ENCODE data around the gene PTK7. TPM values are rescaled to one million over a fixed set of nuclear protein-coding genes. Genes with fewer than 3 reads are reported as not detected.
A peak's percentile ranks its signal among the peaks of the same experiment; 100 is the strongest.
"Not testable (repeated sequence)": the region's sequence is repeated elsewhere in the genome, so short reads cannot be mapped to it uniquely, and the experiment has no call there.

The PTK7 gene
- total and polyA plus RNA-seq, 5 donors from 2014 or later = 0.25 to 2.3 TPM; not detected in 3

DNA sequence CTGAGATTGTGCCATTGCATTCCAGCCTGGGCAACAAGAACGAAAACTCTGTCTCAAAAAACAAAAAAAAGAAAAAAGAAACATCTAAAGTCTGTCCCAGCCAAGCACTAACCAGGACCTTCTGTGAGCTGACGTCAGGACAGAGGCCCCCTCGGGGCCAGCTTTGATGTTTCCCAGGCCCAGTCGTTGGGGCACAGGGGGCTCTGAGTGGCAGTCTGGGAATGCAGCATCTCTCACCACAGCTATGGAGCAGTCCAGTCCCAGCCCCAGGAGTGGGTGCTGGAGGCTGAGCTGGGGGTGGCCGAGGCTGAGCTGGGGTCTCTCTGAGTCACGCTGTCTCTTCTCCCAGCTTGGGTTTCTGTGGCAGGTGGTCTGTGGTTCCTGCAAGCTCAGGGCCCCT, 49.0 kb downstream of the PTK7 start:
- Histone ChIP-seq H3K27me3 (ENCODE audit: control insufficient read depth, insufficient read depth, low read length) (no peaks in the 10 kb centered on the region), H3K27ac (ENCODE audit: insufficient read depth, low read length, poor library complexity, severe bottlenecking) (no peak overlapping the region), H3K4me3 (ENCODE audit: low read depth, low read length) (no peak overlapping the region), H3K4me1 (ENCODE audit: control insufficient read depth, insufficient read depth, low read length, poor library complexity, severe bottlenecking) (no peaks in the 10 kb centered on the region), H3K9me3 (ENCODE audit: control insufficient read depth in 2 of 2, low read length in 2 of 2) (no peaks in the 10 kb centered on the region), H3K36me3 (ENCODE audit: control insufficient read depth, insufficient read depth, low read length) (no peaks in the 10 kb centered on the region)
- ATAC-seq (ENCODE audit: low read depth in 2 of 2) (no peak), DNase-seq (no peak)
- H3K27ac Mint-ChIP-seq = no peak overlapping the region
- H3K4me3 Mint-ChIP-seq = no peak overlapping the region
- no peaks in the 10 kb centered on the region for H3K9me3 Mint-ChIP-seq
- H3K27me3 Mint-ChIP-seq = no peaks in the 10 kb centered on the region
- no peaks in the 10 kb centered on the region for H3K4me1 Mint-ChIP-seq
- H3K36me3 Mint-ChIP-seq = no peaks in the 10 kb centered on the region

DNA sequence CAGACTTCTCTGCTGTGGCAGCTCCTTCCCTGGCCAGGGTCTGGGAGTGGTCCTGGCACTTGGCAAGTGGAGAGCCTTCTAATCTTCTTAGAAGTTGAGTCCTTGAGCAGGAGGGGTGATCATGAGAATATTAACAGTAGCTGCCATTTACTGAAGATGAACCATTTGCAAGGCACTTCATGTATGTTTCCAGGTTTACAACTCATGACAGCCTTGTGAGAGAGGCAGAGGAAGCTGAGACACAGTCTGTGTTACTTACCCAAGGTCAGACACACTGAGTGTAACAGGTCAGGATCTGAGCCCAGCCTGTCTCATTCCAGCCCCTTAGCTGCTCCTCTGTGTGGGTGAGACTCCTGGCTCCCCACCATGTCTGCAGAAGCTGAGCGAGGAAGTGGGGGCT, 49.4 kb downstream of the PTK7 start:
- Histone ChIP-seq H3K4me1 (ENCODE audit: control insufficient read depth, insufficient read depth, low read length, poor library complexity, severe bottlenecking) (no peaks in the 10 kb centered on the region), H3K9me3 (ENCODE audit: control insufficient read depth in 2 of 2, low read length in 2 of 2) (no peaks in the 10 kb centered on the region), H3K4me3 (ENCODE audit: low read depth, low read length) (no peak overlapping the region), H3K27ac (ENCODE audit: insufficient read depth, low read length, poor library complexity, severe bottlenecking) (no peak overlapping the region), H3K36me3 (ENCODE audit: control insufficient read depth, insufficient read depth, low read length) (no peaks in the 10 kb centered on the region), H3K27me3 (ENCODE audit: control insufficient read depth, insufficient read depth, low read length) (no peaks in the 10 kb centered on the region)
- H3K4me1 Mint-ChIP-seq = no peaks in the 10 kb centered on the region
- DNase-seq (no peak), ATAC-seq (ENCODE audit: low read depth in 2 of 2) (no peak)
- H3K27me3 Mint-ChIP-seq = no peaks in the 10 kb centered on the region
- H3K9me3 Mint-ChIP-seq = no peaks in the 10 kb centered on the region
- no peak overlapping the region for H3K27ac Mint-ChIP-seq
- H3K4me3 Mint-ChIP-seq = no peak overlapping the region
- H3K36me3 Mint-ChIP-seq = no peaks in the 10 kb centered on the region

DNA sequence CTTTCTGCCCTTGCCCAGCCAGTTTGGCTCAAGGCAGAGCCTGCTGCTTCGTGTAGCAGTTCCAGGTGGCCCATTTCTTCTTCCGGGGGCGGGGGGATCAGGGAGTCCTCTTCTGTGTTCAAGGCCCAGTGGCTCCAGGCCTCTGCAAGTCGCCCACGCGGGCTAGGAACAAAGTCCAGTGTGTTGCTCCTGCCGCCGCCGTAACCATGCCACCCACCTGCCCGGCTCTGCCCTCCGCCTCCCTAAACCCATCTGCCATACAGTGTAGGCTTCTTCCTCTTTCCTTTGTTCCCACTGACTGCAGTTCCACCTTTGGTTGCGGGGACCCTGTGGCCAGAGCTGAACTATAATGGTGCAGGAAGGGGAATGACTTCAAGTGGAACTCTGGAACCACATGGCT, 51.1 kb downstream of the PTK7 start:
- H3K36me3 ChIP-seq (ENCODE audit: control insufficient read depth, insufficient read depth, low read length) = no peaks in the 10 kb centered on the region
- no peaks in the 10 kb centered on the region for H3K4me1 ChIP-seq (ENCODE audit: control insufficient read depth, insufficient read depth, low read length, poor library complexity, severe bottlenecking)
- no peaks in the 10 kb centered on the region for H3K9me3 ChIP-seq (ENCODE audit: control insufficient read depth in 2 of 2, low read length in 2 of 2)
- no peaks in the 10 kb centered on the region for H3K27me3 ChIP-seq (ENCODE audit: control insufficient read depth, insufficient read depth, low read length)
- H3K36me3 Mint-ChIP-seq = no peaks in the 10 kb centered on the region
- H3K27ac Mint-ChIP-seq = peak overlapping the region in 1 of 3 donors; percentile 17
- no peak overlapping the region for H3K4me3 Mint-ChIP-seq
- H3K27me3 Mint-ChIP-seq = peaks cover 4% of the 10 kb centered on the region
- no peak overlapping the region for H3K27ac ChIP-seq (ENCODE audit: insufficient read depth, low read length, poor library complexity, severe bottlenecking)
- DNase-seq (no peak), ATAC-seq (ENCODE audit: low read depth in 2 of 2) (no peak)
- no peaks in the 10 kb centered on the region for H3K4me1 Mint-ChIP-seq
- no peak overlapping the region for H3K4me3 ChIP-seq (ENCODE audit: low read depth, low read length)
- H3K9me3 Mint-ChIP-seq = no peaks in the 10 kb centered on the region

DNA sequence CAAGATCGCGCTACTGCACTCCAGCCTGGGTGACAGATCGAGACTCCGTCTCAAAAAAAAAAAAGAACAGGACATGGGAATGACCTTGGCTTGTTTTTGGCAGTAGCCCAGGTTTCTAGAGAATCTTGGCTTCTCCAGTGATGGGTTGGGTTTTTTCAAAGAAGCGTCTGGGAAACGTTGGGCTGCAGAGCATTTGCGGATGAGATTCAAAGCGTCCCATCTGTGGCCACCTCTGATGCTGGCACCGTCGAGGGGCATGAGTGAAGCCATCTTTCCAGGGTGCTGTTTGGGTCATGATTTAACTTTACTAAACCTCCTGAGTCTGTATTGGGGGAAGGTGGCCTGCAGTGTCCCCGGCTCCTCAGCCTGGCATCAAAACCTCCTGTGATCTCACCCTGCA, 51.8 kb downstream of the PTK7 start:
- Mint-ChIP-seq H3K27me3 (peaks cover 4% of the 10 kb centered on the region), H3K36me3 (no peaks in the 10 kb centered on the region), H3K4me3 (no peak overlapping the region), H3K9me3 (no peaks in the 10 kb centered on the region), H3K27ac (no peak overlapping the region), H3K4me1 (no peaks in the 10 kb centered on the region)
- H3K27me3 ChIP-seq (ENCODE audit: control insufficient read depth, insufficient read depth, low read length) = no peaks in the 10 kb centered on the region
- H3K4me1 ChIP-seq (ENCODE audit: control insufficient read depth, insufficient read depth, low read length, poor library complexity, severe bottlenecking) = no peaks in the 10 kb centered on the region
- no peak overlapping the region for H3K27ac ChIP-seq (ENCODE audit: insufficient read depth, low read length, poor library complexity, severe bottlenecking)
- H3K9me3 ChIP-seq (ENCODE audit: control insufficient read depth in 2 of 2, low read length in 2 of 2) = no peaks in the 10 kb centered on the region
- DNase-seq = no peak
- no peaks in the 10 kb centered on the region for H3K36me3 ChIP-seq (ENCODE audit: control insufficient read depth, insufficient read depth, low read length)
- no peak overlapping the region for H3K4me3 ChIP-seq (ENCODE audit: low read depth, low read length)
- no peak for ATAC-seq (ENCODE audit: low read depth in 2 of 2)

DNA sequence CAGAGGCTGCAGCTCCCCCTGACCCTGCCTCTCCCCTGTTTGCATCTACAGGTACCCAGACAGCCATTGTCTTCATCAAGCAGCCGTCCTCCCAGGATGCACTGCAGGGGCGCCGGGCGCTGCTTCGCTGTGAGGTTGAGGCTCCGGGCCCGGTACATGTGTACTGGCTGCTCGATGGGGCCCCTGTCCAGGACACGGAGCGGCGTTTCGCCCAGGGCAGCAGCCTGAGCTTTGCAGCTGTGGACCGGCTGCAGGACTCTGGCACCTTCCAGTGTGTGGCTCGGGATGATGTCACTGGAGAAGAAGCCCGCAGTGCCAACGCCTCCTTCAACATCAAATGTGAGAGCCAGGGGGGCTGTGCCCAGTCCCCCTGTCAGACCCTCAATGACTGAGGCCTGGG, 52.8 kb downstream of the PTK7 start:
- ATAC-seq (ENCODE audit: low read depth in 2 of 2) = no peak
- no peaks in the 10 kb centered on the region for H3K4me1 Mint-ChIP-seq
- no peaks in the 10 kb centered on the region for H3K27me3 ChIP-seq (ENCODE audit: control insufficient read depth, insufficient read depth, low read length)

DNA sequence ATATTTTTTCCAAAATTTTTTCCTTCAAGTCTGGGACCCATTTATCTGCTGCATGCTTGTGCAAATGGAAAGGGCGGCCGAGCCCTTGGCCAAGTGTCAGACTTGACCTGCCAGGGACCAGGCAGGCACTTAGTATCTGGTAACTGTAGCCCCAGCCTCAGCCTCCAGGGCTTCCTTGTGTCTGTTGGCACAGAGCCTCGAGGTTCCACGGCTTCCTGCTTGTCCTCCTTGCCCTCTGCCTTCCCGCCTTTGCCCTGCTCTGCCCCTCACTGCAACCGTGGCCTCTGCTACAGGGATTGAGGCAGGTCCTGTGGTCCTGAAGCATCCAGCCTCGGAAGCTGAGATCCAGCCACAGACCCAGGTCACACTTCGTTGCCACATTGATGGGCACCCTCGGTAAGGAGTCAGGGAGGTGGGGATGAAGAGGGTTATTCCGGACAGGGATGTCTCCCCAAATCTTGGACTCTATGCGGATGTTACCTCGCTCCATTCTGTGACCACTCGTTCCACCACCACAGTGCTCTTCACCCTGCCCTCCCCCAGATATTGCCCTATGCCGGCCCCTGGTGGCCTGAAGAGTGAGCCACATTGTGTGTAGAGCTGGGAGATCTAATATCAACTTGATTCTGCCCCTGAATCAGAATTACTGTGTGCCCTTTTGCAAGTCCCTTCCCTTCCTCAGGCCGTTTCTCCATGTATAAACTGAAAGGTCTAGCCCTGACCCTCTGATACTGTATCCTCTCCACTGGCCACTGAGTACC, 53.5 kb downstream of the PTK7 start:
- H3K36me3 Mint-ChIP-seq = no peaks in the 10 kb centered on the region
- no peaks in the 10 kb centered on the region for H3K9me3 Mint-ChIP-seq
- Histone ChIP-seq H3K36me3 (ENCODE audit: control insufficient read depth, insufficient read depth, low read length) (no peaks in the 10 kb centered on the region), H3K4me3 (ENCODE audit: low read depth, low read length) (no peak overlapping the region), H3K4me1 (ENCODE audit: control insufficient read depth, insufficient read depth, low read length, poor library complexity, severe bottlenecking) (no peaks in the 10 kb centered on the region), H3K27me3 (ENCODE audit: control insufficient read depth, insufficient read depth, low read length) (no peaks in the 10 kb centered on the region), H3K9me3 (ENCODE audit: control insufficient read depth in 2 of 2, low read length in 2 of 2) (no peaks in the 10 kb centered on the region), H3K27ac (ENCODE audit: insufficient read depth, low read length, poor library complexity, severe bottlenecking) (no peak overlapping the region)
- ATAC-seq (ENCODE audit: low read depth in 2 of 2) (peak in 1 of 2 donors; percentile 34), DNase-seq (peak in 1 of 3 donors; percentile 21)
- peaks cover 4% of the 10 kb centered on the region for H3K27me3 Mint-ChIP-seq
- H3K4me3 Mint-ChIP-seq = no peak overlapping the region
- no peak overlapping the region for H3K27ac Mint-ChIP-seq
- H3K4me1 Mint-ChIP-seq = no peaks in the 10 kb centered on the region

More for the DNA sequence above, 52.8 kb downstream of the PTK7 start:
- Histone ChIP-seq H3K4me1 (ENCODE audit: control insufficient read depth, insufficient read depth, low read length, poor library complexity, severe bottlenecking) (no peaks in the 10 kb centered on the region), H3K27ac (ENCODE audit: insufficient read depth, low read length, poor library complexity, severe bottlenecking) (no peak overlapping the region), H3K4me3 (ENCODE audit: low read depth, low read length) (no peak overlapping the region), H3K36me3 (ENCODE audit: control insufficient read depth, insufficient read depth, low read length) (no peaks in the 10 kb centered on the region), H3K9me3 (ENCODE audit: control insufficient read depth in 2 of 2, low read length in 2 of 2) (no peaks in the 10 kb centered on the region)
- H3K9me3 Mint-ChIP-seq = no peaks in the 10 kb centered on the region
- no peaks in the 10 kb centered on the region for H3K36me3 Mint-ChIP-seq
- DNase-seq = no peak
- H3K27me3 Mint-ChIP-seq = peaks cover 4% of the 10 kb centered on the region
- no peak overlapping the region for H3K27ac Mint-ChIP-seq
- no peak overlapping the region for H3K4me3 Mint-ChIP-seq

DNA sequence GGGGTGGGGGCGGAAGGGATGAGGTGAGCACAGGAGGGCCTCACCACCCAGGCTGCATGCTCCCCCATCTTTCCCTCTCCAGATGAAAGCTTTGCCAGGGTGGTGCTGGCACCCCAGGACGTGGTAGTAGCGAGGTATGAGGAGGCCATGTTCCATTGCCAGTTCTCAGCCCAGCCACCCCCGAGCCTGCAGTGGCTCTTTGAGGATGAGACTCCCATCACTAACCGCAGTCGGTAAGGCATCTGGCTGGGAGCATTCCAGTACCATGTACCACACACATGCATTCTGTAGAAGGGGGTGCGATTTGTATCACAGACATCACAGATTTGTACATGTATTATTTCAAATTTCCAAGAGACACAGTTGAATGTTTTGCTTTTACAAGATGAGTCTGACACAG, 54.3 kb downstream of the PTK7 start:
- DNase-seq (no peak), ATAC-seq (ENCODE audit: low read depth in 2 of 2) (no peak)
- Mint-ChIP-seq H3K36me3 (no peaks in the 10 kb centered on the region), H3K9me3 (no peaks in the 10 kb centered on the region), H3K27me3 (peaks cover 4% of the 10 kb centered on the region), H3K4me1 (no peaks in the 10 kb centered on the region), H3K4me3 (no peak overlapping the region), H3K27ac (no peak overlapping the region)
- H3K27me3 ChIP-seq (ENCODE audit: control insufficient read depth, insufficient read depth, low read length) = no peaks in the 10 kb centered on the region
- H3K4me3 ChIP-seq (ENCODE audit: low read depth, low read length) = no peak overlapping the region
- H3K9me3 ChIP-seq (ENCODE audit: control insufficient read depth in 2 of 2, low read length in 2 of 2) = no peaks in the 10 kb centered on the region
- no peaks in the 10 kb centered on the region for H3K36me3 ChIP-seq (ENCODE audit: control insufficient read depth, insufficient read depth, low read length)
- no peak overlapping the region for H3K27ac ChIP-seq (ENCODE audit: insufficient read depth, low read length, poor library complexity, severe bottlenecking)
- no peaks in the 10 kb centered on the region for H3K4me1 ChIP-seq (ENCODE audit: control insufficient read depth, insufficient read depth, low read length, poor library complexity, severe bottlenecking)

DNA sequence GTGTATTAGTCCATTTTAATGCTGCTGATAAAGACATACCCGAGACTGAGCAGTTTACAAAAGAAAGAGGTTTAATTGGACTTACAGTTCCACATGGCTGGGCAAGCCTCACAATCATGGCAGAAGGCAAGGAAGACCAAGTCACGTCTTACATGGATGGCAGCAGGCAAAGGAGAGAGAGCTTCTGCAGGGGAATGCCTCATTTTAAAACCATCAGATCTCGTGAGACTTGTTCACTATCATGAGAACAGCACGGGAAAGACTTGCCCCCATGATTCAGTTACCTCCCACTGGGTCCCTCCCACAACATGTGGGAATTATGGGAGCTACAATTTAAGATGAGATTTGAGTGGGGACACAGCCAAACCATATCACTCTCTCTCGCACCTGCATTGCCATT, 55.3 kb downstream of the PTK7 start:
- not testable (repeated sequence) for H3K36me3 ChIP-seq (ENCODE audit: control insufficient read depth, insufficient read depth, low read length); DNase-seq; H3K4me3 ChIP-seq (ENCODE audit: low read depth, low read length); H3K27me3 ChIP-seq (ENCODE audit: control insufficient read depth, insufficient read depth, low read length); H3K36me3 Mint-ChIP-seq; H3K9me3 ChIP-seq (ENCODE audit: control insufficient read depth in 2 of 2, low read length in 2 of 2); H3K9me3 Mint-ChIP-seq; H3K4me1 ChIP-seq (ENCODE audit: control insufficient read depth, insufficient read depth, low read length, poor library complexity, severe bottlenecking); ATAC-seq (ENCODE audit: low read depth in 2 of 2); H3K4me1 Mint-ChIP-seq; H3K27ac Mint-ChIP-seq; H3K4me3 Mint-ChIP-seq; H3K27ac ChIP-seq (ENCODE audit: insufficient read depth, low read length, poor library complexity, severe bottlenecking); H3K27me3 Mint-ChIP-seq
